HFF-Myc (cell line): Measurements from ENCODE around the gene ELSPBP1.

Source experiments
- DNase-seq: peaks from one replicate; pipeline ENCODE4 v3.0.0-alpha.2; 2011; ENCODE audit warnings: low read depth; ENCODE audit errors: extremely low read depth
- H3K4me3 ChIP-seq: replicated peaks from 2 replicates; pipeline ENCODE4 v1.5.1; 2011; ENCODE audit warnings: low read depth, mild to moderate bottlenecking, control low read depth, low read length
- CTCF ChIP-seq: IDR thresholded peaks from 2 replicates; pipeline ENCODE4 v1.5.1; 2012; ENCODE audit warnings: mild to moderate bottlenecking, low read depth, low read length, control low read depth; ENCODE audit errors: missing control alignments

Gene ELSPBP1

GRCh38 chr19:48023011-48023410 is 28.6 kb downstream of the ELSPBP1 start:
- H3K4me3 ChIP-seq, result no peak overlapping the region
- no peak for TF ChIP-seq CTCF
- no peak for DNase-seq

- DNase-seq, result no peak
- H3K4me3 ChIP-seq, result no peak overlapping the region
- TF ChIP-seq CTCF, result no peak
These were observed 29.1 kb downstream of the ELSPBP1 start for GRCh38 chr19:48023518-48023917.

- no peak overlapping the region for H3K4me3 ChIP-seq
- no peak for DNase-seq
- TF ChIP-seq CTCF, result no peak
These were observed 31.0 kb downstream of the ELSPBP1 start for GRCh38 chr19:48025480-48025879.

GRCh38 chr19:48029431-48029830 is 35.0 kb downstream of the ELSPBP1 start:
- TF ChIP-seq CTCF, result no peak
- DNase-seq, result no peak
- no peak overlapping the region for H3K4me3 ChIP-seq

GRCh38 chr19:48030073-48030472 is 35.6 kb downstream of the ELSPBP1 start:
- DNase-seq, result no peak
- TF ChIP-seq CTCF, result no peak
- no peak overlapping the region for H3K4me3 ChIP-seq

GRCh38 chr19:48033604-48034003 is 39.2 kb downstream of the ELSPBP1 start:
- H3K4me3 ChIP-seq, result no peak overlapping the region
- TF ChIP-seq CTCF, result no peak
- DNase-seq, result no peak

- H3K4me3 ChIP-seq, result no peak overlapping the region
- DNase-seq, result no peak
- no peak for TF ChIP-seq CTCF
These were observed 42.3 kb downstream of the ELSPBP1 start for GRCh38 chr19:48036765-48037164.
